ENCODE results near the gene ABCE1. TPM values are rescaled to one million over a fixed set of nuclear protein-coding genes. Genes with fewer than 3 reads are reported as not detected.

The ABCE1 gene
- total RNA-seq, 1 donor from 2014 or later: 41.2 TPM

DNA sequence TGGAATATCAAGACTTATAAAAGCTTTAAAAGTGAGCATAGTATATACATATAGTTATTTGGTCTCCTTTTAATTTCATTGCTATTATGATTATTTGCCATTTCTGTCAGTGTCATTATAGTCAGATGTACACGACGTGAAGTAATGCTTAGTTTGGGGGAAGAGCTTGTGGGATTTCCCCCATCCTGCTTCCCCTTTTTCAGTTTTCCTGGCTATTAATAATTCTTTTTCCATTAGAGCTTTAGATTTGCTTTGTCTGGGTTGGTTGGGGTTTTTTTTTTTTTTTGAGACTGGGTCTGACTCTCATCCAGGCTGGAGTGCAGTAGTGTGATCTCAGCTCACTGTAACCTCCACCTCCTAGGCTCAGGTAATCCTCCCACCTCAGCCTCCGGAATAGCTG, 5.4 kb downstream of the ABCE1 start:
- no peak overlapping the region for H3K4me3 ChIP-seq
- no peak for DNase-seq
- no peaks in the 10 kb centered on the region for H3K9me3 ChIP-seq
- ATAC-seq: no peak
- intact Hi-C loops (cut with DNase I): no loop called here
- no peaks in the 10 kb centered on the region for H3K27me3 ChIP-seq
- peaks cover 44% of the 10 kb centered on the region for H3K36me3 ChIP-seq
- peaks cover 25% of the 10 kb centered on the region for H3K4me1 ChIP-seq
- no peak overlapping the region for H3K27ac ChIP-seq
- TF ChIP-seq, protein P1, sequence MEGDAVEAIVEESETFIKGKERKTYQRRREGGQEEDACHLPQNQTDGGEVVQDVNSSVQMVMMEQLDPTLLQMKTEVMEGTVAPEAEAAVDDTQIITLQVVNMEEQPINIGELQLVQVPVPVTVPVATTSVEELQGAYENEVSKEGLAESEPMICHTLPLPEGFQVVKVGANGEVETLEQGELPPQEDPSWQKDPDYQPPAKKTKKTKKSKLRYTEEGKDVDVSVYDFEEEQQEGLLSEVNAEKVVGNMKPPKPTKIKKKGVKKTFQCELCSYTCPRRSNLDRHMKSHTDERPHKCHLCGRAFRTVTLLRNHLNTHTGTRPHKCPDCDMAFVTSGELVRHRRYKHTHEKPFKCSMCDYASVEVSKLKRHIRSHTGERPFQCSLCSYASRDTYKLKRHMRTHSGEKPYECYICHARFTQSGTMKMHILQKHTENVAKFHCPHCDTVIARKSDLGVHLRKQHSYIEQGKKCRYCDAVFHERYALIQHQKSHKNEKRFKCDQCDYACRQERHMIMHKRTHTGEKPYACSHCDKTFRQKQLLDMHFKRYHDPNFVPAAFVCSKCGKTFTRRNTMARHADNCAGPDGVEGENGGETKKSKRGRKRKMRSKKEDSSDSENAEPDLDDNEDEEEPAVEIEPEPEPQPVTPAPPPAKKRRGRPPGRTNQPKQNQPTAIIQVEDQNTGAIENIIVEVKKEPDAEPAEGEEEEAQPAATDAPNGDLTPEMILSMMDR (IDR thresholded peaks at IDR 0.05): no peak

DNA sequence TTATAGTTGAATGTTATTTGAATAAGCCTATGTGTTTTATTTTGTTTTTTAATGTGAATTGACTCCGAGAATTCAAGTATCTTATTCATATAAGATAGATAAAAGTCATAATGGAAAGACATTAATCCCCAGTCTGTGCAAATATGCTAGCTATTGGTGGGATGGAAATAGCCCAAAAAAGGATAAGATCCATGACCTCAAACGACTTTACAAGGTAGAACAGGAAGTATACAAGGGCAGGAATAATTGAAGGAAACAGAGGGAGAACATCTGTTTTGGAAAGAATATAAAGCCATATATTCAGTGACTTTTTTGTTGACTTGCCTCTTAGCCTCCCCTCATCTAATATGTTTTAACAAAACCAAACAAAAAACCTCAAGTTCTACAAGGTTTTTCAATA, 9.0 kb downstream of the ABCE1 start:
- no peak overlapping the region for H3K4me3 ChIP-seq
- DNase-seq (no peak), ATAC-seq (no peak)
- no peak overlapping the region for H3K27ac ChIP-seq
- no peaks in the 10 kb centered on the region for H3K9me3 ChIP-seq
- peaks cover 80% of the 10 kb centered on the region for H3K36me3 ChIP-seq
- no peaks in the 10 kb centered on the region for H3K27me3 ChIP-seq
- H3K4me1 ChIP-seq: peaks cover 11% of the 10 kb centered on the region
- TF ChIP-seq, protein P1 (IDR thresholded peaks at IDR 0.05): no peak
- intact Hi-C loops (cut with DNase I): no loop called here

DNA sequence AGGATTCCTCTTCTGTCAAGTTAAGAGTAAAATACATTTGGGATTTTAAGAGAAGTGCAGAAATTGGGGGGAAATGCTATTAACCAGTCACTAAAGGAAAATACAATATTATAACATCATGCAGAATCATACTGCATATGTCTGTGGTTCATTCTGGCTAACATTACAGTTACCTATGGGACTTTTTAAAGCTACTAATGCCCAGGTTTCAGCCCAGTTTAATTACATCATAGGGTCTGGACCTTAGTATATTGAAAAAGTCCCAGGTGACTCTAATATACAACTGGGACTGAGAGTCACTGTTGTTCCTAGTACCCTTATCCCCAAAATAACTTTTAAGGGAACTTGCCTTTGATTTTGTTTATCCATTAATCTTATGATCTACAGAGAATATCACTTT, 10.0 kb downstream of the ABCE1 start:
- no peaks in the 10 kb centered on the region for H3K9me3 ChIP-seq
- DNase-seq (no peak), ATAC-seq (no peak)
- no peak overlapping the region for H3K4me3 ChIP-seq
- intact Hi-C loops (cut with DNase I): no loop called here
- H3K27ac ChIP-seq: no peak overlapping the region
- H3K36me3 ChIP-seq: peaks cover 90% of the 10 kb centered on the region
- H3K4me1 ChIP-seq: peaks cover 4% of the 10 kb centered on the region
- no peaks in the 10 kb centered on the region for H3K27me3 ChIP-seq
- TF ChIP-seq, protein P1 (IDR thresholded peaks at IDR 0.05): no peak

DNA sequence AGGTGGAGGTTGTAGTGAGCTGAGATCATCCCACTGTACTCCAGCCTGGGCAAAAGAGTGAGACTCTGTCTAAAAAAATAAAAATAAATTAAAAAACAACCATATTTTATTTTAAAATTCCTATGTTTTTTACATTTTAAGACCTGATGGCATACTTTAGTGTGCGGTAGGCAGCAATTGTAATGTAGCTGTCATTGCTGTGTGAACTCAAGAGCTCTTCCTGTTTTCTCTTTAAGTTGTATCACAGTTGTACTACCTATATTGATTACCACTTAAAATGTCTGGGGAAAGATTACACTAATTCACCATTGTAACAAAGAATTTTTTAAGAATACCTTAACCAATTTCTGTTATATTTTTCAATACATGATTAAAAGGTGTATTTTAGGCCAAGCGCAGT, 27.3 kb downstream of the ABCE1 start:
- H3K4me3 ChIP-seq: no peak overlapping the region
- TF ChIP-seq, protein P1 (IDR thresholded peaks at IDR 0.05): no peak
- H3K27me3 ChIP-seq: no peaks in the 10 kb centered on the region
- no peaks in the 10 kb centered on the region for H3K9me3 ChIP-seq
- intact Hi-C loops (cut with DNase I): no loop called here
- H3K27ac ChIP-seq: no peak overlapping the region
- no peak for ATAC-seq
- no peaks in the 10 kb centered on the region for H3K4me1 ChIP-seq
- H3K36me3 ChIP-seq: peaks cover 86% of the 10 kb centered on the region
- no peak for DNase-seq

GRCh38 chr4:145130130-145130529, 32.0 kb downstream of the ABCE1 start:
- no peak overlapping the region for H3K27ac ChIP-seq

More at GRCh38 chr4:145130130-145130529, 32.0 kb downstream of the ABCE1 start:
- no peaks in the 10 kb centered on the region for H3K27me3 ChIP-seq
- no peak for DNase-seq
- TF ChIP-seq, protein P1 (IDR thresholded peaks at IDR 0.05): no peak
- intact Hi-C loops (cut with DNase I): no loop called here
- H3K9me3 ChIP-seq: no peaks in the 10 kb centered on the region
- ATAC-seq: no peak
- no peak overlapping the region for H3K4me3 ChIP-seq
- no peaks in the 10 kb centered on the region for H3K4me1 ChIP-seq
- peaks cover 43% of the 10 kb centered on the region for H3K36me3 ChIP-seq

Data from upper lobe of right lung (tissue), 1 donor.